Right lobe of liver (tissue), 6 donors: ENCODE data around the gene TMEM51. TPM values are rescaled to one million over a fixed set of nuclear protein-coding genes. Genes with fewer than 3 reads are reported as not detected.

Source experiments
- ATAC-seq, 4 donors: fragments of 200-7000 bp; cut with Tn5 transposase; one replicate each; pipeline ENCODE4 v1.9.1; 2020; ENCODE audit warnings: mild to moderate bottlenecking in 4 of 4, moderate library complexity in 4 of 4
- DNase-seq, 3 donors: peaks; one replicate each; pipeline ENCODE4 v3.0.0-alpha.2; 2020
- H3K27ac ChIP-seq, 3 donors: fragments of 200-600 bp; one replicate each; pipeline ENCODE4 v1.8.0; 2022
- H3K27me3 ChIP-seq, 2 donors: fragments of 200-600 bp; one replicate each; pipeline ENCODE4 v1.8.0; 2022
- H3K36me3 ChIP-seq, 4 donors: fragments of 200-600 bp; sonication (generic) in 1 of 4; one replicate each; pipeline versions ENCODE4 v1.5.1 to v1.8.0; 2017 to 2022; ENCODE audit warnings: control low read depth in 1 of 4
- H3K4me1 ChIP-seq, 4 donors: fragments of 200-600 bp; sonication (generic) in 1 of 4; one replicate each; pipeline versions ENCODE4 v1.5.1 to v1.8.0; 2017 to 2022; ENCODE audit warnings: control low read depth in 1 of 4
- H3K4me3 ChIP-seq, 3 donors: fragments of 200-600 bp; one replicate each; pipeline ENCODE4 v1.8.0; 2022
- H3K9me3 ChIP-seq, 4 donors: fragments of 200-600 bp; sonication (generic) in 1 of 4; one replicate each; pipeline versions ENCODE4 v1.5.1 to v1.8.0; 2017 to 2022; ENCODE audit warnings: control low read depth in 1 of 4
- CTCF ChIP-seq, 4 donors: fragments of 200-600 bp in 3 of 4; fragments of 450-650 bp in 1 of 4; IDR thresholded peaks; one replicate each; pipeline versions ENCODE4 v1.5.1 to v1.8.0; 2016 to 2022; ENCODE audit warnings: antibody characterized with exemption in 4 of 4, mild to moderate bottlenecking in 2 of 4
- POLR2A ChIP-seq: fragments of 450-650 bp; IDR thresholded peaks from one replicate; pipeline ENCODE4 v1.6.1; 2017; ENCODE audit warnings: antibody characterized with exemption, mild to moderate bottlenecking
- WGBS: methylation state at CpG from one replicate; pipeline ENCODE4 v1.1.6; 2018; ENCODE audit warnings: low coverage, low lambda C conversion rate; ENCODE audit not compliant: insufficient coverage; ENCODE audit errors: missing lambda C conversion rate; 5-methylcytosine and 5-hydroxymethylcytosine counted together
- intact Hi-C, 2 donors: fragments of 100-400 bp; cut with DNase I; formaldehyde crosslinking; loops; one replicate each; pipeline versions ENCODE4 v1.11.2 to v1.14.1; 2022
- total RNA-seq, 6 experiments: library from RNA; depleted of rRNA in 2 of 6; stranded (reverse); fragments of >200 nt in 2 of 6; fragmentation: NEBNext Ultra II Directional in 3 of 6; extraction: Animal tissue kit (Norgen Biotek cat#: 25700) in 3 of 6; gene quantifications; one replicate each; pipeline versions ENCODE4 v1.1.0 to v1.2.4, GENCODE V29; 2016 to 2023
- donor health status: DM: no; HTN: yes; CAD: no.
- donor health status: DM: no; HTN: no; CAD: no.
- donor health status: DM: no; HTN: no; CAD: no.
- donor health status: DM: no; HTN: yes; CAD: no.
- donor health status: DM: no; HTN: yes; CAD: no.

Gene TMEM51
- total RNA-seq, 6 experiments from 2014 or later: 1.3 to 5.4 (median 1.9) TPM

- no peak overlapping the region for H3K4me3 ChIP-seq
- no peak for ATAC-seq
- intact Hi-C loops: no loop called here
- H3K36me3 ChIP-seq: no peaks in the 10 kb centered on the region
- H3K9me3 ChIP-seq: no peaks in the 10 kb centered on the region
- no peaks in the 10 kb centered on the region for H3K4me1 ChIP-seq
- no peak for DNase-seq
- H3K27ac ChIP-seq: no peak overlapping the region
- H3K27me3 ChIP-seq: no peaks in the 10 kb centered on the region
- TF ChIP-seq CTCF (IDR thresholded peaks at IDR 0.05) (no peak), POLR2A (no peak)
- 60% methylated on average over 9 of the region's 17 CpGs for WGBS
Measured at GRCh38 chr1:15226388-15227255, 73.1 kb downstream of the TMEM51 start.

GRCh38 chr1:15229707-15230131 lies 76.2 kb downstream of the TMEM51 start:
- Histone ChIP-seq H3K27me3 (no peaks in the 10 kb centered on the region), H3K4me1 (no peaks in the 10 kb centered on the region), H3K27ac (no peak overlapping the region), H3K36me3 (no peaks in the 10 kb centered on the region), H3K4me3 (no peak overlapping the region), H3K9me3 (no peaks in the 10 kb centered on the region)
- WGBS: 67% methylated on average over 4 of the region's 4 CpGs
- ATAC-seq: no peak
- intact Hi-C loops: no loop called here
- no peak for DNase-seq
- TF ChIP-seq CTCF (IDR thresholded peaks at IDR 0.05) (no peak), POLR2A (no peak)

GRCh38 chr1:15231714-15232201 lies 78.2 kb downstream of the TMEM51 start:
- DNase-seq: no peak
- Histone ChIP-seq H3K9me3 (no peaks in the 10 kb centered on the region), H3K4me3 (no peak overlapping the region), H3K36me3 (no peaks in the 10 kb centered on the region), H3K4me1 (no peaks in the 10 kb centered on the region), H3K27ac (no peak overlapping the region), H3K27me3 (no peaks in the 10 kb centered on the region)
- peak in 3 of 4 donors; percentile 18 to 62 (median 48) for ATAC-seq
- intact Hi-C loops: no loop called here
- WGBS: 63% methylated on average over 5 of the region's 5 CpGs
- TF ChIP-seq POLR2A: no peak
- TF ChIP-seq CTCF (IDR thresholded peaks at IDR 0.05): no peak

- no peak overlapping the region for H3K4me3 ChIP-seq
- TF ChIP-seq CTCF (IDR thresholded peaks at IDR 0.05) (no peak), POLR2A (no peak)
- no peaks in the 10 kb centered on the region for H3K36me3 ChIP-seq
- no peaks in the 10 kb centered on the region for H3K9me3 ChIP-seq
- no peak for ATAC-seq
- DNase-seq: no peak
- intact Hi-C loops: no loop called here
- no peak overlapping the region for H3K27ac ChIP-seq
- no peaks in the 10 kb centered on the region for H3K27me3 ChIP-seq
- H3K4me1 ChIP-seq: no peaks in the 10 kb centered on the region
Measured at GRCh38 chr1:15233689-15234088, 80.1 kb downstream of the TMEM51 start.
